GM12878 (cell line): ENCODE results near the gene TMPRSS11A. TPM values are rescaled to one million over a fixed set of nuclear protein-coding genes. Genes with fewer than 3 reads are reported as not detected.

Experiments
- polyA plus RNA-seq, 11 experiments: library from polyadenylated mRNA; depleted of rRNA in 4 of 11; unstranded in 6 of 11; stranded (reverse) in 5 of 11; fragments of >200 nt; fragmentation: Nextera tagmentation in 4 of 11; fragmentation: Illumina TruSeq in 1 of 11; extraction: Ambion mirVana in 4 of 11; extraction: Trizol in 1 of 11; gene quantifications; 1 replicate in 1 of 11; 2 replicates in 10 of 11; pipeline versions ENCODE4 v1.2.1 to v1.2.3, GENCODE V29; 2011 to 2016; ENCODE audit warnings: inconsistent platforms in 2 of 11, missing spikeins in 2 of 11, low read depth in 1 of 11
- small RNA-seq: library from RNA; depleted of rRNA; stranded (forward); fragments of <200 nt; gene quantifications from one replicate; pipeline ENCODE3, GENCODE V24; 2014
- total RNA-seq, 4 experiments: library from RNA; depleted of rRNA in 3 of 4; stranded (reverse); fragments of >200 nt in 3 of 4; fragmentation: Illumina TruSeq in 1 of 4; extraction: Trizol in 1 of 4; gene quantifications; 2 replicates each; pipeline versions ENCODE4 v1.2.1 to v1.2.3, GENCODE V29; 2013 to 2021

TMPRSS11A gene
- total and polyA plus RNA-seq, 10 of the 15 experiments (the other 5 are each of a cell fraction or from before 2014, with no cell fraction given) = 0.02 TPM; not detected in 9

Small RNAs within 50 kb of the gene (small RNA-seq; reads per million reads assigned to genes)
- gene RNU6-95P = not detected

Other genes starting within 250 kb of the TMPRSS11A start
- not detected in 2 replicates for gene GNRHR, start 209.1 kb downstream of the TMPRSS11A start, total RNA-seq (2014; rRNA removed)
- gene GNRHR, start 209.1 kb downstream of the TMPRSS11A start, total RNA-seq (2014; rRNA removed; fragmentation: Illumina TruSeq; extraction: Trizol) = not detected in 2 replicates
- not detected in 2 replicates for gene GNRHR, start 209.1 kb downstream of the TMPRSS11A start, total RNA-seq (2021)
- gene GNRHR, start 209.1 kb downstream of the TMPRSS11A start, polyA plus RNA-seq (2011; rRNA removed) = not detected in 2 replicates
- not detected in 2 replicates for gene GNRHR, start 209.1 kb downstream of the TMPRSS11A start, polyA plus RNA-seq (2014; fragmentation: Illumina TruSeq; extraction: Trizol)
- gene GNRHR, start 209.1 kb downstream of the TMPRSS11A start, polyA plus RNA-seq (2014; fragmentation: Nextera tagmentation; extraction: Ambion mirVana) = under 1 TPM; 0.02 to 0.08 TPM
- gene GNRHR, start 209.1 kb downstream of the TMPRSS11A start, polyA plus RNA-seq (2014; rRNA removed) = not detected in 2 replicates
- gene GNRHR, start 209.1 kb downstream of the TMPRSS11A start, polyA plus RNA-seq (2016; fragmentation: Nextera tagmentation; extraction: Ambion mirVana) = under 1 TPM in 1 of 2 experiments, not detected in 1; 0.12 TPM
- gene TMPRSS11D, start 79.5 kb downstream of the TMPRSS11A start, total RNA-seq (2014; rRNA removed) = not detected in 2 replicates
- gene TMPRSS11D, start 79.5 kb downstream of the TMPRSS11A start, total RNA-seq (2014; rRNA removed; fragmentation: Illumina TruSeq; extraction: Trizol) = not detected in 2 replicates
- not detected in 2 replicates for gene TMPRSS11D, start 79.5 kb downstream of the TMPRSS11A start, total RNA-seq (2021)
- gene TMPRSS11D, start 79.5 kb downstream of the TMPRSS11A start, polyA plus RNA-seq (2011; rRNA removed) = not detected in 2 replicates
- gene TMPRSS11D, start 79.5 kb downstream of the TMPRSS11A start, polyA plus RNA-seq (2014; fragmentation: Illumina TruSeq; extraction: Trizol) = not detected in 2 replicates
- not detected for gene TMPRSS11D, start 79.5 kb downstream of the TMPRSS11A start, polyA plus RNA-seq (2014; fragmentation: Nextera tagmentation; extraction: Ambion mirVana)
- not detected in 2 replicates for gene TMPRSS11D, start 79.5 kb downstream of the TMPRSS11A start, polyA plus RNA-seq (2014; rRNA removed)
- gene TMPRSS11D, start 79.5 kb downstream of the TMPRSS11A start, polyA plus RNA-seq (2016; fragmentation: Nextera tagmentation; extraction: Ambion mirVana) = not detected
- not detected in 2 replicates for gene TMPRSS11F, start 166.4 kb upstream of the TMPRSS11A start, total RNA-seq (2014; rRNA removed)
- gene TMPRSS11F, start 166.4 kb upstream of the TMPRSS11A start, total RNA-seq (2014; rRNA removed; fragmentation: Illumina TruSeq; extraction: Trizol) = not detected in 2 replicates
- gene TMPRSS11F, start 166.4 kb upstream of the TMPRSS11A start, total RNA-seq (2021) = not detected in 2 replicates
- not detected in 2 replicates for gene TMPRSS11F, start 166.4 kb upstream of the TMPRSS11A start, polyA plus RNA-seq (2011; rRNA removed)
- not detected in 2 replicates for gene TMPRSS11F, start 166.4 kb upstream of the TMPRSS11A start, polyA plus RNA-seq (2014; fragmentation: Illumina TruSeq; extraction: Trizol)
- not detected for gene TMPRSS11F, start 166.4 kb upstream of the TMPRSS11A start, polyA plus RNA-seq (2014; fragmentation: Nextera tagmentation; extraction: Ambion mirVana)
- not detected in 2 replicates for gene TMPRSS11F, start 166.4 kb upstream of the TMPRSS11A start, polyA plus RNA-seq (2014; rRNA removed)
- gene TMPRSS11F, start 166.4 kb upstream of the TMPRSS11A start, polyA plus RNA-seq (2016; fragmentation: Nextera tagmentation; extraction: Ambion mirVana) = not detected